ENCODE measurements around the gene CGB3. TPM values are rescaled to one million over a fixed set of nuclear protein-coding genes. Genes with fewer than 3 reads are reported as not detected.

Gene CGB3
- total and polyA plus RNA-seq, 2 of the 4 experiments (the other 2 are of a cell fraction) = not detected

DNA sequence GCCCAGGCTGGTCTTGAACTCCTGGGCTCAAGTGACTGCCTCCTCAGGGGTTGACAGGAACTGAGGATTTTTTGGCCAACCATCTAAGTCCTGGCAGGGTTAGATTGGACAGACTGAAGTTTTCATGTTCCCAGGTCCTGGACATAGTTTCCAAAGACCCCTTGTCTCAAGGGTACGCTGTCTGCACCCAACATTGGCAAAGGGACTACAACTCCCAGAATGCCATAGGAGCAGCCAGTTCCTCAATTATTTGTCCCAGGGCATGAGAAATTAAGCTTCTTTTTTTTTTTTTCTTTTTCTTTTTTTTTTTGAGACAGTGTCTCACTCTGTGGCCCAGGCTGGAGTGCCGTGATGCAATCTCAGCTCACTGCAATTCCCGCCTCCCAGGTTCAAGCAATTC, 37.9 kb downstream of the CGB3 start:
- ChIA-PET POLR2A (ENCODE audit: unreplicated experiment) (interaction anchor here (0.6 kb wide), 1 partner anchor 20 kb away, joined by 4 read pairs; no protein-coding TSS in a partner anchor), CTCF (no interaction called here)
- Histone ChIP-seq H3K14ac (replicated peaks; ENCODE audit: low read depth, low read length) (no peak overlapping the region), H3K36me3 (ENCODE audit: control insufficient read depth, insufficient read depth, low read length) (peaks cover 65% of the 10 kb centered on the region), H2BK5ac (ENCODE audit: low read depth, low read length, poor library complexity, severe bottlenecking) (no peak overlapping the region), H3K4ac (ENCODE audit: low read depth, low read length) (no peak overlapping the region), H2AK5ac (ENCODE audit: low read depth, low read length) (no peak overlapping the region), H3K4me1 (ENCODE audit: control insufficient read depth, insufficient read depth, low read length) (peaks cover 7% of the 10 kb centered on the region), H3K9me1 (ENCODE audit: insufficient read depth, low read length) (peaks cover 13% of the 10 kb centered on the region), H2AFZ (replicated peaks; ENCODE audit: low read length, poor library complexity) (no peak overlapping the region), H3K9me3 (ENCODE audit: control insufficient read depth, insufficient read depth, low read length) (no peaks in the 10 kb centered on the region), H3K4me2 (ENCODE audit: low read depth, low read length) (no peak overlapping the region), H3K27ac (ENCODE audit: insufficient read depth, low read length) (no peak overlapping the region), H4K91ac (ENCODE audit: insufficient read depth, low read depth, low read length) (no peak overlapping the region), H2BK20ac (ENCODE audit: low read depth, low read length) (no peak overlapping the region), H3K27me3 (ENCODE audit: control insufficient read depth, insufficient read depth, low read length) (no peaks in the 10 kb centered on the region), H2AK9ac (replicated peaks; ENCODE audit: low read depth, low read length, poor library complexity) (no peak overlapping the region), H2BK120ac (ENCODE audit: low read depth, low read length) (no peak overlapping the region), H3K9ac (ENCODE audit: low read depth, low read length) (no peak overlapping the region), H4K20me1 (ENCODE audit: insufficient read depth, low read length) (peaks cover 22% of the 10 kb centered on the region), H3K4me3 (ENCODE audit: insufficient read depth, low read depth, low read length) (no peak overlapping the region), H4K5ac (ENCODE audit: low read depth, low read length) (no peak overlapping the region), H3K56ac (ENCODE audit: extremely low read depth, insufficient read depth, low read length) (no peak overlapping the region), H3K23ac (ENCODE audit: low read depth, low read length) (no peak overlapping the region), H3K18ac (ENCODE audit: low read depth, low read length) (no peak overlapping the region), H3K79me1 (ENCODE audit: low read depth in 1 of 2, low read length in 2 of 2) (peaks cover 27 to 62% of the 10 kb centered on the region in 2 experiments), H4K8ac (ENCODE audit: low read depth in 2 of 2, low read length in 2 of 2) (no peak overlapping the region), H2BK15ac (ENCODE audit: low read depth, low read length) (no peak overlapping the region)
- in situ Hi-C loops (cut with MboI; ENCODE audit: low sequenced_read_pairs) = no loop called here
- WGBS, 2 experiments (ENCODE audit: extremely low coverage in 2 of 2, insufficient read length in 1 of 2) = 83% methylated on average over 1 of the region's 3 CpGs; no CpG with 5 or more reads in 1 of the 2 experiments
- no TSS peak for BruUV-seq (replicated peaks)
- intact Hi-C loops (cut with micrococcal nuclease) = no loop called here
- ATAC-seq (ENCODE audit: low read depth) = no peak
- no peak for TF ChIP-seq RFX5 (IDR thresholded peaks at IDR 0.05; ENCODE audit: low read depth, low read length)
- no peak for TF ChIP-seq SMC3 (IDR thresholded peaks at IDR 0.05; ENCODE audit: low read depth, low read length)
- TF ChIP-seq CEBPB (IDR thresholded peaks at IDR 0.05; ENCODE audit: low read depth, low read length) = no peak
- TF ChIP-seq MAZ (IDR thresholded peaks at IDR 0.05; ENCODE audit: borderline replicate concordance, low read depth, low read length) = no peak
- TF ChIP-seq, protein P1, sequence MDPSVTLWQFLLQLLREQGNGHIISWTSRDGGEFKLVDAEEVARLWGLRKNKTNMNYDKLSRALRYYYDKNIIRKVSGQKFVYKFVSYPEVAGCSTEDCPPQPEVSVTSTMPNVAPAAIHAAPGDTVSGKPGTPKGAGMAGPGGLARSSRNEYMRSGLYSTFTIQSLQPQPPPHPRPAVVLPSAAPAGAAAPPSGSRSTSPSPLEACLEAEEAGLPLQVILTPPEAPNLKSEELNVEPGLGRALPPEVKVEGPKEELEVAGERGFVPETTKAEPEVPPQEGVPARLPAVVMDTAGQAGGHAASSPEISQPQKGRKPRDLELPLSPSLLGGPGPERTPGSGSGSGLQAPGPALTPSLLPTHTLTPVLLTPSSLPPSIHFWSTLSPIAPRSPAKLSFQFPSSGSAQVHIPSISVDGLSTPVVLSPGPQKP (IDR thresholded peaks at IDR 0.05; ENCODE audit: borderline replicate concordance, low read depth, low read length) = no peak
- no peak for TF ChIP-seq RAD21 (IDR thresholded peaks at IDR 0.05; ENCODE audit: low read length)
- no peak for TF ChIP-seq BHLHE40 (IDR thresholded peaks at IDR 0.05; ENCODE audit: low read depth, low read length)
- no peak for TF ChIP-seq FOS (IDR thresholded peaks at IDR 0.05; ENCODE audit: low read depth, low read length)
- TF ChIP-seq CHD1 (IDR thresholded peaks at IDR 0.05; ENCODE audit: low read depth, low read length) = no peak
- no peak for TF ChIP-seq NFE2L2 (IDR thresholded peaks at IDR 0.05; ENCODE audit: low read depth, low read length)
- no peak for TF ChIP-seq RCOR1 (IDR thresholded peaks at IDR 0.05; ENCODE audit: insufficient replicate concordance, low read length)
- TF ChIP-seq, protein P2, sequence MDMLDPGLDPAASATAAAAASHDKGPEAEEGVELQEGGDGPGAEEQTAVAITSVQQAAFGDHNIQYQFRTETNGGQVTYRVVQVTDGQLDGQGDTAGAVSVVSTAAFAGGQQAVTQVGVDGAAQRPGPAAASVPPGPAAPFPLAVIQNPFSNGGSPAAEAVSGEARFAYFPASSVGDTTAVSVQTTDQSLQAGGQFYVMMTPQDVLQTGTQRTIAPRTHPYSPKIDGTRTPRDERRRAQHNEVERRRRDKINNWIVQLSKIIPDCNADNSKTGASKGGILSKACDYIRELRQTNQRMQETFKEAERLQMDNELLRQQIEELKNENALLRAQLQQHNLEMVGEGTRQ (IDR thresholded peaks at IDR 0.05; ENCODE audit: low read depth, low read length) = no peak
- no peak for TF ChIP-seq MXI1 (IDR thresholded peaks at IDR 0.05; ENCODE audit: borderline replicate concordance, low read depth, low read length)
- TF ChIP-seq, protein P3, sequence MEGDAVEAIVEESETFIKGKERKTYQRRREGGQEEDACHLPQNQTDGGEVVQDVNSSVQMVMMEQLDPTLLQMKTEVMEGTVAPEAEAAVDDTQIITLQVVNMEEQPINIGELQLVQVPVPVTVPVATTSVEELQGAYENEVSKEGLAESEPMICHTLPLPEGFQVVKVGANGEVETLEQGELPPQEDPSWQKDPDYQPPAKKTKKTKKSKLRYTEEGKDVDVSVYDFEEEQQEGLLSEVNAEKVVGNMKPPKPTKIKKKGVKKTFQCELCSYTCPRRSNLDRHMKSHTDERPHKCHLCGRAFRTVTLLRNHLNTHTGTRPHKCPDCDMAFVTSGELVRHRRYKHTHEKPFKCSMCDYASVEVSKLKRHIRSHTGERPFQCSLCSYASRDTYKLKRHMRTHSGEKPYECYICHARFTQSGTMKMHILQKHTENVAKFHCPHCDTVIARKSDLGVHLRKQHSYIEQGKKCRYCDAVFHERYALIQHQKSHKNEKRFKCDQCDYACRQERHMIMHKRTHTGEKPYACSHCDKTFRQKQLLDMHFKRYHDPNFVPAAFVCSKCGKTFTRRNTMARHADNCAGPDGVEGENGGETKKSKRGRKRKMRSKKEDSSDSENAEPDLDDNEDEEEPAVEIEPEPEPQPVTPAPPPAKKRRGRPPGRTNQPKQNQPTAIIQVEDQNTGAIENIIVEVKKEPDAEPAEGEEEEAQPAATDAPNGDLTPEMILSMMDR (conservative IDR thresholded peaks at IDR 0.05; ENCODE audit: low read depth, low read length) = no peak
- no peak for DNase-seq
- dilution Hi-C loops (cut with HindIII; ENCODE audit: low sequenced_read_pairs, unreplicated experiment) = no loop called here

All from IMR-90 (cell line).